GM23248 (cell line): Measurements from ENCODE around the gene EFNA1. TPM values are rescaled to one million over a fixed set of nuclear protein-coding genes. Genes with fewer than 3 reads are reported as not detected.
A peak's percentile ranks its signal among the peaks of the same experiment; 100 is the strongest.

Source experiments
- DNase-seq: peaks from one replicate; pipeline ENCODE4 v3.0.0-alpha.2; 2015
- H2AFZ ChIP-seq: fragments of 200-600 bp; sonication (generic); 2 replicates; pipeline ENCODE4 v1.6.1; 2016; ENCODE audit warnings: antibody characterized with exemption
- H3F3A ChIP-seq: fragments of 200-600 bp; sonication (generic); 2 replicates; pipeline ENCODE4 v1.6.1; 2016; ENCODE audit warnings: mild to moderate bottlenecking, antibody characterized with exemption, mixed run types; ENCODE audit not compliant: insufficient read depth
- H3K27ac ChIP-seq: fragments of 200-600 bp; sonication (generic); 2 replicates; pipeline ENCODE4 v1.5.1; 2016; ENCODE audit warnings: mild to moderate bottlenecking
- H3K27me3 ChIP-seq: fragments of 200-600 bp; sonication (generic); replicated peaks from 2 replicates; pipeline ENCODE4 v1.6.1; 2016; ENCODE audit warnings: mild to moderate bottlenecking; ENCODE audit not compliant: insufficient read depth
- H3K36me3 ChIP-seq: fragments of 200-600 bp; sonication (generic); 2 replicates; pipeline ENCODE4 v1.6.1; 2016; ENCODE audit warnings: low read depth, mild to moderate bottlenecking
- H3K4me1 ChIP-seq: fragments of 200-600 bp; sonication (generic); 2 replicates; pipeline ENCODE4 v1.6.1; 2016; ENCODE audit warnings: mild to moderate bottlenecking; ENCODE audit not compliant: insufficient read depth
- H3K4me2 ChIP-seq: fragments of 200-600 bp; sonication (generic); one replicate; pipeline ENCODE4 v1.6.1; 2016; ENCODE audit warnings: mild to moderate bottlenecking; ENCODE audit not compliant: unreplicated experiment
- H3K4me3 ChIP-seq: fragments of 200-600 bp; sonication (generic); 2 replicates; pipeline ENCODE4 v1.5.1; 2016; ENCODE audit warnings: mild to moderate bottlenecking
- H3K79me2 ChIP-seq: fragments of 200-600 bp; sonication (generic); 2 replicates; pipeline ENCODE4 v1.6.1; 2016; ENCODE audit warnings: mild to moderate bottlenecking; ENCODE audit not compliant: insufficient read depth
- H3K9ac ChIP-seq: fragments of 200-600 bp; sonication (generic); 2 replicates; pipeline ENCODE4 v1.6.1; 2016; ENCODE audit warnings: mild to moderate bottlenecking
- H3K9me2 ChIP-seq: fragments of 200-600 bp; sonication (generic); 2 replicates; pipeline ENCODE4 v1.6.1; 2016; ENCODE audit warnings: mixed run types, mild to moderate bottlenecking, moderate library complexity; ENCODE audit not compliant: insufficient read depth
- H3K9me3 ChIP-seq: fragments of 200-600 bp; sonication (generic); one replicate; pipeline ENCODE4 v1.6.1; 2017; ENCODE audit warnings: low read depth
- H4K20me1 ChIP-seq: fragments of 200-600 bp; sonication (generic); 2 replicates; pipeline ENCODE4 v1.6.0; 2016; ENCODE audit not compliant: insufficient read depth
- EZH2 ChIP-seq: fragments of 200-600 bp; sonication (generic); IDR thresholded peaks from 2 replicates; pipeline ENCODE4 v1.6.1; 2018; ENCODE audit warnings: antibody characterized with exemption, mild to moderate bottlenecking; ENCODE audit not compliant: insufficient read depth, poor library complexity, severe bottlenecking
- EZH2phosphoT487 ChIP-seq: fragments of 200-600 bp; sonication (generic); IDR thresholded peaks from 2 replicates; pipeline ENCODE4 v1.6.1; 2018; ENCODE audit warnings: antibody characterized with exemption, moderate library complexity, mild to moderate bottlenecking, low read depth; ENCODE audit not compliant: insufficient read depth
- WGBS, 2 experiments: methylation state at CpG; one replicate each; pipeline ENCODE4 v1.1.6; 2015 to 2017; ENCODE audit warnings: low lambda C conversion rate in 2 of 2, low coverage in 1 of 2; ENCODE audit errors: missing lambda C conversion rate in 2 of 2; 5-methylcytosine and 5-hydroxymethylcytosine counted together
- in situ Hi-C: fragments of 300-500 bp; cut with MboI; formaldehyde crosslinking; loops from 2 replicates; pipeline ENCODE4 v1.15.0; 2020
- polyA plus RNA-seq: library from polyadenylated mRNA; unstranded; fragments of >200 nt; fragmentation: Nextera tagmentation; extraction: Ambion mirVana; gene quantifications from 2 replicates; pipeline ENCODE4 v1.2.1, GENCODE V29; 2016
- total RNA-seq: library from RNA; depleted of rRNA; stranded (reverse); fragments of >200 nt; shearing (Covaris generic); gene quantifications from 2 replicates; pipeline ENCODE4 v1.2.3, GENCODE V29; 2014

The EFNA1 gene
- total and polyA plus RNA-seq, 2 experiments from 2014 or later: not detected

DNA sequence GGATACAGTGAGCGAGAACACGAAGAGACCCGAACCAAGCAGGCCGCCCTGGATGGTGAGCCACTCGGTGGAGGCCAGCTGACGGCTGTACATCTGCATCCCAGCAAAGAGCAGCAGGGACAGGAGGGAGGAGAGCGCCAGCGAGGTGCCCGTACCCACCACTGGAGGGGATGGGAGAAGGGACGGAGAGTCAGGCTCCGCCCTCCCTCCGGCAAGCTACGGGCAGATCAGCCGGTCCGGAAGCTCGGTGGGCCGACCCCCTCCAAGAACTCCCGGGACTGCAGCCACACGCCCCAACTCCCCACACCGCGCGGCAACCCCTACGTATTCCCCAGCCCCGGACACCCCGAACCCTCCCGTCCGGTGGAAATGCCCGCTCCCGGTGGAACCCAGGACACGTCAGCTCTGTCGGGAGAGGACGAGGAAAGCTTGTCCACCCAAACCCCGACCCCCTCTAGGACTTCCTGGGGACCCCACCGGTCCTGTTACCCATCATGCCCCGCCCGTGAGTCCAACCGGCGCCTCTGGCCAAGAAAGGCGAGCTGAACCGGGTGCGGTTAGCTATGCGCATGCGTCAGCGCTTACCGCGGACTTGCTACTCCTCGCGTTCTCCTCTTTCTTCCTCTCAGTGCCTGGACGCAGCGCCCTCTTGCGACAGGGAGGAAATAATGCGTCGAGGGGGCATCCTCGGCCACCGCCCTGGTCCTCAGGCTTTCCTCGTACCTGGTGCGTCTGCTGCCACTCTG lies 45.2 kb downstream of the EFNA1 start, which contains the start of gene KRTCAP2:
TSS of gene KRTCAP2 (minus strand) at position 573 of the 746 bp plus-strand sequence. CDS start at position 493, 80 bp downstream.
- Histone ChIP-seq H3K36me3 (peaks cover 6% of the 10 kb centered on the region; the same call in 1 of the 2 replicates), H3K4me3 (peak within 1 kb of the TSS; percentile 88), H3K4me1 (peaks cover 11% of the 10 kb centered on the region), H3K9me3 (no peaks in the 10 kb centered on the region), H4K20me1 (no peaks in the 10 kb centered on the region), H3K79me2 (peaks cover 32% of the 10 kb centered on the region), H3F3A (peaks cover 22% of the 10 kb centered on the region), H3K4me2 (peak within 1 kb of the TSS; percentile 97), H3K9ac (peak within 1 kb of the TSS; percentile 96), H3K27me3 (no peaks in the 10 kb centered on the region), H3K9me2 (no peaks in the 10 kb centered on the region), H3K27ac (peak within 1 kb of the TSS; percentile 90), H2AFZ (peak within 1 kb of the TSS; percentile 82)
- in situ Hi-C loops: no loop called here
- DNase-seq: peak; percentile 98
- 1 to 2% methylated on average over 44 to 52 of the region's 57 CpGs for WGBS, 2 experiments
- no peak for TF ChIP-seq EZH2
- no peak for TF ChIP-seq EZH2phosphoT487

DNA sequence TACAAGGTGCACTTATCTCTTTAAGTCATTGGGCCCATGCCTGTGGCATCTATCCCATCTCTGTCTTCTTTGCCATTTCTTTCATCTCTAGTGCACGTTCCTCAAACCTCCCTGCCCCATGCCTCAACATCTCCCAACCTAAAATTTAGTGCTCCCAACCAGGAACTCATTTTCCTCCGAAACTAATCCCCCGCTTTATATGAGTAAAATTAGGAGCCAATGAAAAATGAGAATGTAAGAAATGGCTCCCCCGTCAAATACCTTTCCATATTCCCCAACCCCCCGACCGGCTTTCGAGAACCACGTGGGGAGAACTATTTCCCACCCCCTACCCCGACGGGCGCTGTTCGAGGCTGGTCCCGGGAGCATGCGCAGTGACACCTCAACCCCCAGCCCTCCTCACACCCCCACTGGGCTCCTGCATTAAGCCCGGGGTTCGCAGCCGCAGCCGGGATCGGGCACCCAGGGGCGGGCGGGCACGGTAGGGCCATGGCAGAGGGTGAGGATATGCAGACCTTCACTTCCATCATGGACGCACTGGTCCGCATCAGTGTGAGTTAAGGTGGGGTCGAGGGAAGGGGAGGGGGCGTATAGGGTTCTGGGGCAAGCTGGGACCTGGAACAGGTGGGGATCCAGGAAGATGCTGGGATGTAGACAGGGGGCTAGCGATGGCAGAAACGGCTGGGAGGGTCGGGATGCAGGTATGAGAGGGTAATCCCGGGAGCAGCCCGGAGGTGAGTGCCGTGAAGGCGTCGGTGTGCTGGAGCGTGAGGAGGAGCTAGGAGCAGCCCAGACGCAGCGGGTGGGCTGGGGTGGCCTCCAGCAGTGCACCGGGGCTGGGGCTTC lies 46.0 kb downstream of the EFNA1 start, which contains the start of gene TRIM46:
TSS of gene TRIM46 (plus strand) at position 372 of the 846 bp plus-strand sequence. CDS start at position 490, 118 bp downstream.
- H3K4me1 ChIP-seq: peaks cover 11% of the 10 kb centered on the region
- H3K79me2 ChIP-seq: peaks cover 32% of the 10 kb centered on the region
- in situ Hi-C loops: no loop called here
- H2AFZ ChIP-seq: peak within 1 kb of the TSS; percentile 82
- TF ChIP-seq EZH2phosphoT487 (no peak), EZH2 (no peak)
- peak within 1 kb of the TSS; percentile 88 for H3K4me3 ChIP-seq
- H3K9me2 ChIP-seq: no peaks in the 10 kb centered on the region
- no peaks in the 10 kb centered on the region for H3K27me3 ChIP-seq
- peaks cover 6% of the 10 kb centered on the region; the same call in 1 of the 2 replicates for H3K36me3 ChIP-seq
- peak; percentile 61 for DNase-seq
- peak within 1 kb of the TSS; percentile 90 for H3K27ac ChIP-seq
- peak within 1 kb of the TSS; percentile 96 for H3K9ac ChIP-seq
- no peaks in the 10 kb centered on the region for H4K20me1 ChIP-seq
- no peaks in the 10 kb centered on the region for H3K9me3 ChIP-seq
- 2 to 4% methylated on average over 28 to 38 of the region's 38 CpGs for WGBS, 2 experiments
- H3F3A ChIP-seq: peaks cover 15% of the 10 kb centered on the region
- H3K4me2 ChIP-seq: peak within 1 kb of the TSS; percentile 97

DNA sequence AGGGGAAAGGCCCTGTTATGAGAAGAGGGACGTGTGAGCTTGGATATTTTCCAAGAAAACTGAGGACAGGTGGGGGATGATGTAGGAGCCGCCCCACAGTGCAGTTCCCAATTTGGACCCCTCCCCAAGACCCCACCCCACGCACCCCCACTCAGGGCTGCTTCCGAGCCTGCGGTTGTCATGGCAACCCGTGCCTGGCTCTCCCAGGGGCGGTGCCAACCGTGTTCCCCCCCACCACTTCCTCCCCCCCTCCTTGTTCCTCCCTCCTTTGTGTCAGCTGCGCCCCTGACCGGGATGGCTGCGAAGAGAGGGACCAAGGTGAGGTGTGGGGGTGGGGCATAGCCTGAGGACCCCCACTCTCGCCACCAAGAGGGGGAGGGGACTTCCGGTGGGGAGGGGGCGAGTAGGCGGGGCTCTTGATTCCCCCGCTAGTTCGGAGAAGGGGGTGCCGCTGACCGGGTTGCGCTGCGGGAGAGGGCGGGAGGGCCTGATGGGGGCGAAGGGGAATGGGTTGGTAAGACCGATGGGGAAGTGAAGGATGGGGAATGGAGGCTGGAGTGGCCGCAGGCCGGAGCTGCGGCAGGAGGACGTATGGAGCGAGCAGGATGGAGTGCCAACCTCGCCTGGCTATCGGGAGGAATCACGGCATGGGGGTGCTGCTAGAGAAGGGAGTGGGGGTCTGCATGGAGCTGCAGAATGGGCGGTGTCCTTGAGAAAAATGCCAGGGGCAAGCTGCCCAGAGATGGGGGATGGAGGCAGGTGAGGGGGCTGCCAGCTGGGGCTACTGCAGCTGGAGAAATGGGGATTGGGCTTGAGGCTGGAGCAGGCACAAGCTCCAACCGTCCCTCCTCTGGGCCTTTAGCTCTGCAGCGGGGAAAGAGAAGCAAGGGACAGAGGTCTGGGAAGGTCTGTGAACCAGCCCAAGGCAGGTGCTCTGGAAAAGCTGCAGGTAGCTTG lies 46.9 kb downstream of the EFNA1 start:
- WGBS, 2 experiments: 8 to 34% methylated on average over 4 to 35 of the region's 35 CpGs
- H3F3A ChIP-seq: peaks cover 7% of the 10 kb centered on the region
- no peaks in the 10 kb centered on the region for H4K20me1 ChIP-seq
- peak; percentile 45 for DNase-seq
- peaks cover 11% of the 10 kb centered on the region for H3K4me1 ChIP-seq
- peaks cover 2% of the 10 kb centered on the region; the same call in 1 of the 2 replicates for H3K36me3 ChIP-seq
- H3K27ac ChIP-seq: no peak overlapping the region
- peak overlapping the region; percentile 88 for H3K4me3 ChIP-seq
- in situ Hi-C loops: no loop called here
- H3K27me3 ChIP-seq: no peaks in the 10 kb centered on the region
- peaks cover 32% of the 10 kb centered on the region for H3K79me2 ChIP-seq
- TF ChIP-seq EZH2phosphoT487: no peak
- no peak for TF ChIP-seq EZH2
- no peaks in the 10 kb centered on the region for H3K9me2 ChIP-seq
- H3K9me3 ChIP-seq: no peaks in the 10 kb centered on the region
- peak overlapping the region; percentile 96 for H3K9ac ChIP-seq
- H2AFZ ChIP-seq: peak overlapping the region; percentile 82
- H3K4me2 ChIP-seq: peak overlapping the region; percentile 97
